Breast epithelium (tissue), 4 donors: Measurements from ENCODE around the gene IRF3. TPM values are rescaled to one million over a fixed set of nuclear protein-coding genes. Genes with fewer than 3 reads are reported as not detected.

Source experiments
- DNase-seq, 2 donors: peaks; one replicate each; pipeline ENCODE4 v3.0.0-alpha.2; 2019; ENCODE audit warnings: low spot score in 2 of 2
- H3K27ac ChIP-seq, 2 donors: fragments of 200-600 bp; sonication (generic) in 1 of 2; one replicate each; pipeline ENCODE4 v1.5.1; 2016 to 2019; ENCODE audit warnings: mild to moderate bottlenecking in 1 of 2
- H3K27me3 ChIP-seq, 2 donors: fragments of 200-600 bp; sonication (generic) in 1 of 2; one replicate each; pipeline versions ENCODE4 v1.5.1 to v1.6.0; 2017 to 2019; ENCODE audit warnings: control low read depth in 1 of 2, mild to moderate bottlenecking in 1 of 2
- H3K36me3 ChIP-seq: fragments of 200-600 bp; one replicate; pipeline ENCODE4 v1.5.1; 2019
- H3K4me1 ChIP-seq, 2 donors: fragments of 200-600 bp; sonication (generic); one replicate each; pipeline ENCODE4 v1.5.1; 2016 to 2019; ENCODE audit warnings: control low read depth in 1 of 2
- H3K4me3 ChIP-seq, 3 donors: fragments of 200-600 bp; sonication (generic); 1 replicate in 2 of 3; 2 replicates in 1 of 3; pipeline ENCODE4 v1.5.1; 2016 to 2019; ENCODE audit warnings: mild to moderate bottlenecking in 3 of 3, moderate library complexity in 2 of 3
- H3K9me3 ChIP-seq, 2 donors: fragments of 200-600 bp; sonication (generic) in 1 of 2; one replicate each; pipeline ENCODE4 v1.5.1; 2016 to 2019; ENCODE audit warnings: control low read depth in 1 of 2
- POLR2A ChIP-seq: fragments of 450-650 bp; IDR thresholded peaks from one replicate; pipeline ENCODE4 v1.6.1; 2016; ENCODE audit warnings: antibody characterized with exemption, mild to moderate bottlenecking, moderate library complexity
- POLR2AphosphoS5 ChIP-seq, 3 donors: sonication (generic); formaldehyde crosslinking; IDR thresholded peaks; one replicate each; pipeline ENCODE4 v1.6.1; 2017; ENCODE audit warnings: antibody characterized with exemption in 3 of 3
- intact Hi-C: fragments of 100-400 bp; cut with DNase I; formaldehyde crosslinking; loops from one replicate; pipeline ENCODE4 v1.15.1; 2023; ENCODE audit warnings: low total_unique reads
- total RNA-seq, 3 donors: library from RNA; depleted of rRNA; stranded (reverse); fragments of >200 nt; gene quantifications; one replicate each; pipeline ENCODE4 v1.1.0, GENCODE V29; 2016
- TF ChIP-seq, protein P1 (sequence below), 3 donors: fragments of 450-650 bp; IDR thresholded peaks; one replicate each; pipeline ENCODE4 v1.5.1; 2016 to 2017; ENCODE audit warnings: antibody characterized with exemption in 3 of 3, mild to moderate bottlenecking in 3 of 3, moderate library complexity in 3 of 3

The IRF3 gene
- total RNA-seq, 3 donors from 2014 or later = 39.7 to 100 (median 52.4) TPM

- TF ChIP-seq POLR2AphosphoS5 (IDR thresholded peaks at IDR 0.05) (no peak), POLR2A (no peak)
- TF ChIP-seq, protein P1, sequence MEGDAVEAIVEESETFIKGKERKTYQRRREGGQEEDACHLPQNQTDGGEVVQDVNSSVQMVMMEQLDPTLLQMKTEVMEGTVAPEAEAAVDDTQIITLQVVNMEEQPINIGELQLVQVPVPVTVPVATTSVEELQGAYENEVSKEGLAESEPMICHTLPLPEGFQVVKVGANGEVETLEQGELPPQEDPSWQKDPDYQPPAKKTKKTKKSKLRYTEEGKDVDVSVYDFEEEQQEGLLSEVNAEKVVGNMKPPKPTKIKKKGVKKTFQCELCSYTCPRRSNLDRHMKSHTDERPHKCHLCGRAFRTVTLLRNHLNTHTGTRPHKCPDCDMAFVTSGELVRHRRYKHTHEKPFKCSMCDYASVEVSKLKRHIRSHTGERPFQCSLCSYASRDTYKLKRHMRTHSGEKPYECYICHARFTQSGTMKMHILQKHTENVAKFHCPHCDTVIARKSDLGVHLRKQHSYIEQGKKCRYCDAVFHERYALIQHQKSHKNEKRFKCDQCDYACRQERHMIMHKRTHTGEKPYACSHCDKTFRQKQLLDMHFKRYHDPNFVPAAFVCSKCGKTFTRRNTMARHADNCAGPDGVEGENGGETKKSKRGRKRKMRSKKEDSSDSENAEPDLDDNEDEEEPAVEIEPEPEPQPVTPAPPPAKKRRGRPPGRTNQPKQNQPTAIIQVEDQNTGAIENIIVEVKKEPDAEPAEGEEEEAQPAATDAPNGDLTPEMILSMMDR (IDR thresholded peaks at IDR 0.05) = no peak
- no peaks in the 10 kb centered on the region for H3K36me3 ChIP-seq
- no peak for DNase-seq
- no peaks in the 10 kb centered on the region for H3K4me1 ChIP-seq
- H3K4me3 ChIP-seq = no peak overlapping the region
- no peak overlapping the region for H3K27ac ChIP-seq
- intact Hi-C loops = no loop called here
- no peaks in the 10 kb centered on the region for H3K9me3 ChIP-seq
- H3K27me3 ChIP-seq = no peaks in the 10 kb centered on the region
These were observed 30.5 kb upstream of the IRF3 start for GRCh38 chr19:49696115-49696514.

- intact Hi-C loops = no loop called here
- Histone ChIP-seq H3K27ac (no peak overlapping the region), H3K4me1 (peaks cover 0 to 6% of the 10 kb centered on the region in 2 donors), H3K9me3 (no peaks in the 10 kb centered on the region), H3K36me3 (no peaks in the 10 kb centered on the region), H3K27me3 (no peaks in the 10 kb centered on the region), H3K4me3 (peak overlapping the region in 1 of 3 donors; percentile 58)
- TF ChIP-seq POLR2AphosphoS5 (IDR thresholded peaks at IDR 0.05) (no peak), POLR2A (no peak)
- TF ChIP-seq, protein P1 (IDR thresholded peaks at IDR 0.05) = no peak
- no peak for DNase-seq
These were observed 26.5 kb upstream of the IRF3 start for GRCh38 chr19:49692147-49692506.

GRCh38 chr19:49691243-49692146 lies 25.8 kb upstream of the IRF3 start:
- Histone ChIP-seq H3K4me1 (peaks cover 0 to 6% of the 10 kb centered on the region in 2 donors), H3K4me3 (peak overlapping the region; percentile 46 to 75 (median 58)), H3K36me3 (no peaks in the 10 kb centered on the region), H3K9me3 (no peaks in the 10 kb centered on the region), H3K27me3 (no peaks in the 10 kb centered on the region), H3K27ac (peak overlapping the region in 1 of 2 donors; percentile 70)
- TF ChIP-seq POLR2AphosphoS5 (IDR thresholded peaks at IDR 0.05) (no peak), POLR2A (no peak)
- TF ChIP-seq, protein P1 (IDR thresholded peaks at IDR 0.05) = no peak
- no peak for DNase-seq
- intact Hi-C loops = no loop called here

GRCh38 chr19:49690656-49691242 lies 25.1 kb upstream of the IRF3 start, which contains the start of gene CPT1C:
CPT1C (plus strand) TSS chr19:49691116; CDS start chr19:49692253, 1,137 bp downstream.
- H3K27me3 ChIP-seq = no peaks in the 10 kb centered on the region
- peak within 1 kb of the TSS; percentile 70 to 76 for H3K27ac ChIP-seq
- peak; percentile 74 to 83 for DNase-seq
- peaks cover 0 to 6% of the 10 kb centered on the region in 2 donors for H3K4me1 ChIP-seq
- H3K36me3 ChIP-seq = no peaks in the 10 kb centered on the region
- intact Hi-C loops = no loop called here
- TF ChIP-seq POLR2A (no peak), POLR2AphosphoS5 (IDR thresholded peaks at IDR 0.05) (peak; percentile 27 to 61 (median 28))
- peak within 1 kb of the TSS; percentile 46 to 75 (median 58) for H3K4me3 ChIP-seq
- H3K9me3 ChIP-seq = no peaks in the 10 kb centered on the region

GRCh38 chr19:49690079-49690655 lies 24.5 kb upstream of the IRF3 start:
- Histone ChIP-seq H3K4me1 (peaks cover 0 to 6% of the 10 kb centered on the region in 2 donors), H3K27me3 (no peaks in the 10 kb centered on the region), H3K27ac (peak overlapping the region; percentile 70 to 76), H3K4me3 (peak overlapping the region; percentile 46 to 75 (median 58)), H3K9me3 (no peaks in the 10 kb centered on the region), H3K36me3 (no peaks in the 10 kb centered on the region)
- no peak for TF ChIP-seq POLR2AphosphoS5 (IDR thresholded peaks at IDR 0.05)
- TF ChIP-seq POLR2A = no peak
- TF ChIP-seq, protein P1 (IDR thresholded peaks at IDR 0.05) = no peak
- DNase-seq = no peak
- intact Hi-C loops = no loop called here
